IPS-NIHi7 (cell line): ENCODE measurements around the gene VEZF1.

ENCODE experiments used
- DNase-seq: peaks from one replicate; pipeline ENCODE4 v3.0.0; 2012; ENCODE audit warnings: mixed read lengths; ENCODE audit errors: extremely low spot score

The VEZF1 gene

DNA sequence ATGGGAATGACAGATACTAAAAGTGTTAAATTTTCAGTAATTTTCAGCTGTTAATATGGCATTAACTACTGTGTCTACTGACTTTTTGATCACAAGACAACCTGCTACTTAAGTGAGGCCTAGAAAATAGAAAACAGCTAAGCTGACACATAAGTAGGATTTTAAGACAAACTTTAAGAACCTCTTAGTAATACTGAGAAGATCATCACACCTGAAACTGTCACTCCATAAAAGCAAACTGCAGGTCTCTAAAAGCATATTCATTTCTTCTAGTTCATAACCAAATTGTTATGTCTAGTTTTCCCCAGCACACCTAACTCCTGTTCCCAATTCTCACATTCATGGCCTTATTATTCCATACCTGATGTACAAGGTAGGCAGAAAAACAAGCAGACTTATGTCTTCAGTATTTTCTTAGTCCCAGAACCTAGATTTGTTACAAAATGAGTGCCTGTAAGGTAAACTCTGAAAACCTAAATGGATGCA is 11.0 kb upstream of the VEZF1 start:
- DNase-seq: no peak

DNA sequence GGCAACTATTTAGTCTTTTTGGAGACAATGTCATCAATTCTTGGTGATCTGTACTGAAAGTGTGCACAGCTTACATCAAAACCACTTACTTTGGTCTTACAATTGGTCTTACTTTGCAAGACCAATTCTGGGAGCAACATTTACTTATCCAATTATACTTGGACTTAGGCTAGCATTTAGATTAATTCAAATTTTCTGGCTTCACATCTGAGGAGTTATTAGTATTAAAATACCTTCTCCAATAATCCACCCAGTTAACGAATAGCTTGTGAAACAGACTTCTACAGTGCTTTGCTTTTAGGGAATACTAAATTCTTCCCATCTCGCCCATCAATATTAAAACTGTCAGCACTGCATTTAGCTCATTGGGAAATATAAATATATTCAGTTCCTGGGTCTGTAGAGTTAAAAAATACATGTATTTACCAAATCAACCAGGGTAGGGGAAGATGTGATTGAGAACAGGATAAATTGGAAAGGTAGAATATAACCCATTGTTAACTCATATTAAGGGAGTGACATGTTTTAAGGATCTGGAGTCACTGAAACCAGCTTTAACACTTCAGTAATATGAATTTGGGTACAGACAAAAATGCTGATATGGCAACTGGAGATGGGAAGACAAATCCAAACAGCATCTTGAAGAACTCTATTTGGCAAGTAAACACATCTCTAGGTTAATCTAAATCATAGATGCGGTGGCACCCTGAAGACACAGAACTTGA is 9.2 kb upstream of the VEZF1 start:
- DNase-seq: no peak

GRCh38 chr17:57995076-57995956 is 7.3 kb upstream of the VEZF1 start:
- peak; percentile 66 for DNase-seq

DNA sequence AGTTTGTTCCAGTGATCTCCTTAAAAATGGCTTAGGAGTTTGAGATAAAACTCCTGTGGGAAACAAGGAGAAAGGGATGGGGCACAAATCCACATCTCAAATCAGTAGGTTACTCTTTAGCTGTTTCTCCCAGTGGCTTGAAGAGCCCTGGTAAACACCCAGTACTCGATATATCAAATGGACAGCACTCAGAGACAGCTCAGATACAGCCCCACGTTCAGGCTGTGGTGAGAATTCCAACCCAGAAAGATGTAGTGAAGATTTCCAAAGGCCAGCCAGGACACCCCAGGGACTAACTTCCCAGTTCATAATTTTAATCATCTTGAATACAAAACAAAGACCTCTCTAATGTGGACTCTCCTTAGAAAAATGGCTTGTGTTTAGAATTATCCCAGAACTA is 6.4 kb upstream of the VEZF1 start:
- no peak for DNase-seq

- no peak for DNase-seq
Observed at GRCh38 chr17:57993471-57994365, 5.7 kb upstream of the VEZF1 start.

DNA sequence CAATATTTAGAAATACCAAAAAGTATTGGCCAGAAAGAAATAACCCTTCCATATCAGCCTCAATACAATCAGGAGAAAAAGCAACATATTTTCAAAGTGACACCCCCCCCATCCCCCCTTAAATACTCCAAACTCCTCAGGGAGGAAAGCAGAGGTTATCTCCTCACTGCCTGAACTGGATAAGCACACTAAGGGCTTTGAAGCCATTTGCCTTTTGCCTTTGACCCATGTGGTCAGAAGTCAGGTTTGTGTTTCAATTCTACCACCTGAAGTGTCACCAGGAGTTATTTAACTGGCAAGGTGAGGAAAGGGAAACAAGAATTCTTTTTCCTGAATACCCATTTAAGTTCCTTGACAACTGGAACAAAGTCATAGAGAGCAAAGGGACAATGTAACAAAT is 3.5 kb upstream of the VEZF1 start:
- no peak for DNase-seq

DNA sequence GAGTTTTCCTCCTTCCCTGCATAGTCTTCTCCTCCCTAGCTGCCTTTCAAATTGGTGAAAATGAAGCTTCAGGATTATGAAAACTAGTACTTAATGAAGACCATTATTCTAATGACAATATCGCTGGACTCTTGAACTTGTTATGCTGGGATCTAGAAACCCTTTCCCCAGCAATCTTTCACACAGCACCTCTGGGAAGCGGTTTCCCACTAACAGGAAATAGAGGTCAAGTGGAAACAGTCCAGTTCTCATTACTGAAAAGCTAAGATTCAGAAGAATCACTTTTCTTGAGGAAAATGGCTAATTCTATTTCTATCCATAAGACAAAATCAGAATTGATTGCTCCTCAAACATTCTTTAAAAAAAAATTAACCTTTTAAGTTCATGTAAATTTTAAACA is 2.0 kb upstream of the VEZF1 start:
- no peak for DNase-seq

- DNase-seq: peak; percentile 80
Observed at GRCh38 chr17:57988301-57989250, 522 bp upstream of the VEZF1 start.

DNA sequence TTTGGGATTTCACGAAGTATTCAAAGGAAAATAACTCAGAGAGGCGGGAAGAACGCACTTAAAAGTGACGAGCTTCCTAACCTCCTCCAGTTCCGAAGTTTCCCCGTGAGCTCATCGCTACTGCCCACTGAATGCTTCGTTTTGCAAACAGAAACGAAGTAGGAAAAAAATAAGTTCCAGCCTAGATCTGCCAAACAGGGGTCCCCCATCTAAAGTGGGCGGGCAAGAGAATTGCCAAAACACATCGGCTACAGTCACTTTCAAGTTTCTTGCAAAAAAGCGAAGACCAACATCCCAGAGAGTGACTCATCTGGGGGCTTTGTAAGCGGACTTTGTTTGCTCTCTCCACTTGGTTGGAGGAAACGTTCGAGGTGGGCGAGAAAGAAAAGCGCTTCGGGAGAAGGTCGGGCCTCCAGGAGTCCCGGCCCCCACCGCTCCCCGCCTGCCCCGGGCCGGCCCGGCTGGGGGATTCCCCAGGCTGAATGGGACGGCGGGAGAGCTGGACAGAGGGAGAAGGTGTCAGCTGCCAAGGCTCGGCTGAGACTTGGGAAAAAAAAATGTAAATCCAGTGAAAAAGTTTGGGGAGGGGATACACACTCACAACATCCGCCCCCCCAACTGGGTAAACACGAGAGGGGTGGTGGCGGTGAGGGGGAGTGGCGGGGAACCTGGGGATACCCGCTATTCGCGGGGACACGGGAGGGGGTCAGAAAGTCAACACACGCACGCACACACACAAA is 1.0 kb downstream of the VEZF1 start:
- DNase-seq: peak; percentile 59

DNA sequence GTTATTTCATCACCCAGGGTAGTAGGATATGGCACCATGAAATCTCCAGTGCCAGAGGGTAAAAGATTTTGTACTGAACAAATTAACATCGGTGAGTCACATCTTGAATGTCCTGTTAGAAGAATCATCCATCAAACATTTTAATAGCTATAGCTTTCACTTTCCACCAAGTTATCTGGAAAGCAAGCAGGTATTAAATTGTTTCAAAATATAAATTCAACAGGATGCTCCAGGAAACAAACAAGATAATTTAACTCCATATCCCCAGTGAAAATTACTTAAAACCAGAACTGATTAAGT is 2.4 kb downstream of the VEZF1 start:
- DNase-seq: no peak

GRCh38 chr17:57984936-57985674 is 2.9 kb downstream of the VEZF1 start:
- no peak for DNase-seq

DNA sequence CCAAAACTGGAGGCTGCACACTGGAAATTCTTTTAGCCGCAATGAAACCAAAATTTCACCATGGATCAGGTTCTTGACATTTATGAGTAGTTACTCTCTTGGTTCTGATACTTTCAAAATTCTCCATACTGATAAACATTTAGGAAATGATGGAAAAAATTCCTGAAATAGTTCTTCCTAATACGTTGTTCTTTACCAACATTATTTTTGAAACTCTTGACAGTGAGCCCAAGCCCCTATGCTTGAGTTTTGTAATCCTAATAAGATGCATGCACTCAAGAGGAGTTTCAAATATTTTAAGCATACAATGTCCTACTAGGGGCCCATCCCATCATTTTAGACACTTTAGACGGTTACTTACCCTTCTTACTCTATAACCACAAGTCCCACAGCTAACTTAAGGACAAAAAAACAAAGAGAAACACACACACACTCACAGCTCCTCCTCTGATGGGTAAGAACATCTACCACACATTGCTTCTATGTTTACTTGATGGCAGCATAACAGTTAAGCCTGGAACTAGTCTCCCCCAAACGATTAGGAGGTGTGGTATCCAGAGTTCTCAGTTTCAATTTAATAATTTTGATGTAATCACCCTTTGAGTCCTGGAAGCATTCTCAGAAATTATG is 3.7 kb downstream of the VEZF1 start:
- DNase-seq: no peak

DNA sequence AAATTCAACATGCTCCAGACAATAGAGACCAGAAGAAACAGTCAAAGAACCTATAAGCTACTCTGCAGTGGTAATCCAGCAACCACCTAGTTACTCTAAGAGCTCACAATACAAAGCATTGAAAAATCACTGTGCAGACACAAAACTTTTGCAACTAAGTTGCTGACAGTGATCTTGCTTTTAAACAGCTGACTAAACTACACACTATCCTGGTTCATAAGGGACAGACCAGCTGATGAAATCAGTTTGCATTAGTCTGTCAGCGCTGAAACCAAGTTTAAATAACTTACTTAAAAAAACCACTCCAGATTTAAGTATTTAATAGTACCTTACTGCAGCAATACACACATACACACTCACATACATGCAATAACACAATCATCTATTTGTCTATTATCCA is 4.6 kb downstream of the VEZF1 start:
- no peak for DNase-seq

- no peak for DNase-seq
Observed at GRCh38 chr17:57982452-57983170, 5.4 kb downstream of the VEZF1 start.

DNA sequence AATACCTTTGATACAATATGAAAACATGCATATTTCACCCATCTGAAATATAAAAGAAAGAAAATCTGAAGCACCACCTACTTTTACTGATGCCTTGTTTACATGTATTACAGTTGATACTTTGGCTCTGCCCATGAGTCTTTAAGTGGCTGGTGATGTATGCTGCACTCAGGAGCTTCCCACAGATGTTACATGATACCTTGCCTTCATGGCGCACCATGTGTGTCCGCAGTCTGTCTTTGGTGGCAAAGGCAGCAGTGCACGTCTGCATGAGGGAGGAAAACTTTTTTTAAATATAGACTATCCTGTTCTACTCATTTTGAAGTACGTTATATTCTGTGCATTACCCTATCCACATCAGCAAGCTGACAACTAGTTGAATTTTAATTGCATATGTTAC is 7.5 kb downstream of the VEZF1 start:
- no peak for DNase-seq

DNA sequence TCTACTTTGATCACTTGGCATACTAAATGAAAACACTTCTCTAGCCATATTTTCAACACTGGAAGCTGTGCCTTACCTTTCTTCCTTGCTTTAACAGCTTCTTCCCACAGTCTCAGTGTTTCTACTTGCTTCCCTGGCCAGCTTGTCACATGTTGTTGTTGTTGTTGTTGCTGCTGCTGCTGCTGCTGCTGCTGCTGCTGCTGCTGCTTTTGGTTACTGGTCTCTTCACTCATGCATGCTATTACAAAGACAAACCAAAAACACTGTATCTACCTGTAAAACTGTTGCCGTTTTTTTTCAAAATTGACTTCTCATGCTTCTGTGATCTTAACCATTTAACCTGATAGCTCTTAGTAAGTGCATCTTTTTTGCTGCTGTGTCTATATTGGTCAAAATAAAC is 9.0 kb downstream of the VEZF1 start:
- no peak for DNase-seq

DNA sequence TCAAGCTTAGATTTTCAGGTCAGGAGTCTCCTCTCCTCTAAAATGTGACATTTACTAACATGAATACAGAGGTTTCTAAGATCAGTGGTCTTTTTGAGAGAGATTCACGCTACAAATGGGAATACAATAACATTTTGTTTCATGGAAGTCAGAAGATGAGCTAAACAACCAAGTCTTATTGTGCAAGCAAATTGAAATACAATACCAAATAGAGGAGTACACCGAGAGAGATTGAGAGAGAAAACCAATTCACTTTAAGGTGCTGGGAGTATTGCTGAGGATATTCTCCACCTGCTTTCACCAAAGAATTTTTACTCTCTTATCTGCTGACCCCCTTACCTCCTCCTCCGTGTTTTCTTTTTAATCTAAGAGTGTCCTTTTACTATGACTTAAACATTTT is 11.5 kb downstream of the VEZF1 start:
- DNase-seq: no peak

- no peak for DNase-seq
Observed at GRCh38 chr17:57975044-57975443, 13.0 kb downstream of the VEZF1 start.
